Neural cell (in vitro differentiated cells): ENCODE data around the gene FGF14. TPM values are rescaled to one million over a fixed set of nuclear protein-coding genes. Genes with fewer than 3 reads are reported as not detected.

Experiments
- H2AFZ ChIP-seq: fragments of 200-600, 300-800 bp; sonication (generic), shearing (Covaris generic); 2 replicates; pipeline ENCODE4 v1.6.0; 2014; ENCODE audit warnings: low read depth, mild to moderate bottlenecking, antibody characterized with exemption, low read length, moderate library complexity
- H3F3A ChIP-seq: fragments of 200-600 bp; shearing (Covaris generic); 2 replicates; pipeline ENCODE4 v1.6.1; 2016; ENCODE audit warnings: mild to moderate bottlenecking, moderate library complexity, mixed read lengths, antibody characterized with exemption, low read length; ENCODE audit not compliant: insufficient read depth, poor library complexity, severe bottlenecking
- H3K27ac ChIP-seq: fragments of 200-600, 300-800 bp; sonication (generic), shearing (Covaris generic); 2 replicates; pipeline ENCODE4 v1.5.1; 2014; ENCODE audit warnings: mild to moderate bottlenecking, low read length, moderate library complexity
- H3K27me3 ChIP-seq: fragments of 300-800, 200-600 bp; sonication (generic), shearing (Covaris generic); 2 replicates; pipeline ENCODE4 v1.6.0; 2014; ENCODE audit warnings: mild to moderate bottlenecking, low read depth, low read length, moderate library complexity; ENCODE audit not compliant: insufficient read depth
- H3K36me3 ChIP-seq: fragments of 300-800, 200-600 bp; sonication (generic), shearing (Covaris generic); 2 replicates; pipeline ENCODE4 v1.5.1; 2014; ENCODE audit warnings: mild to moderate bottlenecking, antibody characterized with exemption, low read length, moderate library complexity; ENCODE audit not compliant: insufficient read depth
- H3K4me2 ChIP-seq: fragments of 300-800, 200-600 bp; sonication (generic), shearing (Covaris generic); 2 replicates; pipeline ENCODE4 v1.6.0; 2014; ENCODE audit warnings: mild to moderate bottlenecking, low read length
- H3K4me3 ChIP-seq: fragments of 300-800, 200-600 bp; sonication (generic), shearing (Covaris generic); 2 replicates; pipeline ENCODE4 v1.5.1; 2014; ENCODE audit warnings: mild to moderate bottlenecking, low read length, moderate library complexity
- H3K79me2 ChIP-seq: fragments of 200-600 bp; shearing (Covaris generic); replicated peaks from 2 replicates; pipeline ENCODE4 v1.6.0; 2014; ENCODE audit warnings: mild to moderate bottlenecking, low read length, moderate library complexity; ENCODE audit not compliant: insufficient read depth
- H3K9ac ChIP-seq: fragments of 300-800, 200-600 bp; sonication (generic), shearing (Covaris generic); 2 replicates; pipeline ENCODE4 v1.6.1; 2016; ENCODE audit warnings: mild to moderate bottlenecking, low read length, mixed read lengths
- H3K9me2 ChIP-seq: fragments of 200-600 bp; shearing (Covaris generic); 2 replicates; pipeline ENCODE4 v1.6.1; 2016; ENCODE audit warnings: mild to moderate bottlenecking, low read length, mixed read lengths; ENCODE audit not compliant: insufficient read depth
- H3K9me3 ChIP-seq: fragments of 200-600, 300-800 bp; sonication (generic), shearing (Covaris generic); 2 replicates; pipeline ENCODE4 v1.6.1; 2016; ENCODE audit warnings: mild to moderate bottlenecking, mixed run types, low read length, moderate library complexity, mixed read lengths
- H4K20me1 ChIP-seq: fragments of 200-600 bp; shearing (Covaris generic); 2 replicates; pipeline ENCODE4 v1.6.1; 2016; ENCODE audit warnings: mild to moderate bottlenecking, mixed run types; ENCODE audit not compliant: insufficient read depth
- EP300 ChIP-seq: fragments of 450-650 bp; conservative IDR thresholded peaks from 2 replicates; pipeline ENCODE4 v1.6.1; 2014; ENCODE audit warnings: antibody characterized with exemption, mild to moderate bottlenecking, moderate library complexity; ENCODE audit not compliant: poor library complexity, severe bottlenecking
- EZH2 ChIP-seq: fragments of 200-600, 300-800 bp; shearing (Covaris generic), sonication (generic); IDR thresholded peaks from 2 replicates; pipeline ENCODE4 v1.6.1; 2014; ENCODE audit warnings: antibody characterized with exemption, low read length, borderline replicate concordance, mild to moderate bottlenecking; ENCODE audit not compliant: insufficient read depth, poor library complexity, severe bottlenecking
- MXI1 ChIP-seq: fragments of 450-650 bp; conservative IDR thresholded peaks from 2 replicates; pipeline ENCODE4 v1.6.1; 2014; ENCODE audit warnings: antibody characterized with exemption, mild to moderate bottlenecking; ENCODE audit not compliant: poor library complexity, severe bottlenecking
- POLR2AphosphoS5 ChIP-seq: IDR thresholded peaks from 2 replicates; pipeline ENCODE4 v1.6.1; 2012
- RAD21 ChIP-seq: fragments of 450-650 bp; conservative IDR thresholded peaks from 2 replicates; pipeline ENCODE4 v1.6.1; 2014; ENCODE audit warnings: antibody characterized with exemption, mild to moderate bottlenecking, moderate library complexity
- SMC3 ChIP-seq: fragments of 450-650 bp; conservative IDR thresholded peaks from 2 replicates; pipeline ENCODE4 v1.6.1; 2014; ENCODE audit warnings: antibody characterized with exemption, mild to moderate bottlenecking, moderate library complexity; ENCODE audit not compliant: poor library complexity
- TAF1 ChIP-seq: IDR thresholded peaks from 2 replicates; pipeline ENCODE4 v1.6.1; 2012; ENCODE audit warnings: low read depth
- polyA plus RNA-seq: library from polyadenylated mRNA; depleted of rRNA; stranded (reverse); fragments of >200 nt; gene quantifications from 2 replicates; pipeline ENCODE4 v1.2.3, GENCODE V29; 2014
- TF ChIP-seq, protein P1 (sequence below): fragments of 450-650 bp; IDR thresholded peaks from 2 replicates; pipeline ENCODE4 v1.5.1; 2014; ENCODE audit warnings: antibody characterized with exemption, mild to moderate bottlenecking, moderate library complexity; ENCODE audit not compliant: poor library complexity, severe bottlenecking
- TF ChIP-seq, protein P2 (sequence below): IDR thresholded peaks from 2 replicates; pipeline ENCODE4 v1.6.1; 2012; ENCODE audit warnings: borderline replicate concordance

FGF14 gene
- polyA plus RNA-seq, 1 donor from 2014 or later: 36.4 TPM

- H3K9ac ChIP-seq: no peak overlapping the region
- H2AFZ ChIP-seq: no peak overlapping the region
- H3K4me2 ChIP-seq: no peak overlapping the region
- no peak overlapping the region for H3K4me3 ChIP-seq
- no peaks in the 10 kb centered on the region for H4K20me1 ChIP-seq
- no peaks in the 10 kb centered on the region for H3K79me2 ChIP-seq
- no peaks in the 10 kb centered on the region for H3K9me3 ChIP-seq
- no peaks in the 10 kb centered on the region for H3K9me2 ChIP-seq
- H3K27me3 ChIP-seq: peaks cover 3% of the 10 kb centered on the region
- TF ChIP-seq EZH2 (no peak), SMC3 (no peak), RAD21 (no peak), TAF1 (no peak), POLR2AphosphoS5 (no peak), EP300 (no peak), MXI1 (no peak)
- TF ChIP-seq, protein P1, sequence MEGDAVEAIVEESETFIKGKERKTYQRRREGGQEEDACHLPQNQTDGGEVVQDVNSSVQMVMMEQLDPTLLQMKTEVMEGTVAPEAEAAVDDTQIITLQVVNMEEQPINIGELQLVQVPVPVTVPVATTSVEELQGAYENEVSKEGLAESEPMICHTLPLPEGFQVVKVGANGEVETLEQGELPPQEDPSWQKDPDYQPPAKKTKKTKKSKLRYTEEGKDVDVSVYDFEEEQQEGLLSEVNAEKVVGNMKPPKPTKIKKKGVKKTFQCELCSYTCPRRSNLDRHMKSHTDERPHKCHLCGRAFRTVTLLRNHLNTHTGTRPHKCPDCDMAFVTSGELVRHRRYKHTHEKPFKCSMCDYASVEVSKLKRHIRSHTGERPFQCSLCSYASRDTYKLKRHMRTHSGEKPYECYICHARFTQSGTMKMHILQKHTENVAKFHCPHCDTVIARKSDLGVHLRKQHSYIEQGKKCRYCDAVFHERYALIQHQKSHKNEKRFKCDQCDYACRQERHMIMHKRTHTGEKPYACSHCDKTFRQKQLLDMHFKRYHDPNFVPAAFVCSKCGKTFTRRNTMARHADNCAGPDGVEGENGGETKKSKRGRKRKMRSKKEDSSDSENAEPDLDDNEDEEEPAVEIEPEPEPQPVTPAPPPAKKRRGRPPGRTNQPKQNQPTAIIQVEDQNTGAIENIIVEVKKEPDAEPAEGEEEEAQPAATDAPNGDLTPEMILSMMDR: no peak
- TF ChIP-seq, protein P2, sequence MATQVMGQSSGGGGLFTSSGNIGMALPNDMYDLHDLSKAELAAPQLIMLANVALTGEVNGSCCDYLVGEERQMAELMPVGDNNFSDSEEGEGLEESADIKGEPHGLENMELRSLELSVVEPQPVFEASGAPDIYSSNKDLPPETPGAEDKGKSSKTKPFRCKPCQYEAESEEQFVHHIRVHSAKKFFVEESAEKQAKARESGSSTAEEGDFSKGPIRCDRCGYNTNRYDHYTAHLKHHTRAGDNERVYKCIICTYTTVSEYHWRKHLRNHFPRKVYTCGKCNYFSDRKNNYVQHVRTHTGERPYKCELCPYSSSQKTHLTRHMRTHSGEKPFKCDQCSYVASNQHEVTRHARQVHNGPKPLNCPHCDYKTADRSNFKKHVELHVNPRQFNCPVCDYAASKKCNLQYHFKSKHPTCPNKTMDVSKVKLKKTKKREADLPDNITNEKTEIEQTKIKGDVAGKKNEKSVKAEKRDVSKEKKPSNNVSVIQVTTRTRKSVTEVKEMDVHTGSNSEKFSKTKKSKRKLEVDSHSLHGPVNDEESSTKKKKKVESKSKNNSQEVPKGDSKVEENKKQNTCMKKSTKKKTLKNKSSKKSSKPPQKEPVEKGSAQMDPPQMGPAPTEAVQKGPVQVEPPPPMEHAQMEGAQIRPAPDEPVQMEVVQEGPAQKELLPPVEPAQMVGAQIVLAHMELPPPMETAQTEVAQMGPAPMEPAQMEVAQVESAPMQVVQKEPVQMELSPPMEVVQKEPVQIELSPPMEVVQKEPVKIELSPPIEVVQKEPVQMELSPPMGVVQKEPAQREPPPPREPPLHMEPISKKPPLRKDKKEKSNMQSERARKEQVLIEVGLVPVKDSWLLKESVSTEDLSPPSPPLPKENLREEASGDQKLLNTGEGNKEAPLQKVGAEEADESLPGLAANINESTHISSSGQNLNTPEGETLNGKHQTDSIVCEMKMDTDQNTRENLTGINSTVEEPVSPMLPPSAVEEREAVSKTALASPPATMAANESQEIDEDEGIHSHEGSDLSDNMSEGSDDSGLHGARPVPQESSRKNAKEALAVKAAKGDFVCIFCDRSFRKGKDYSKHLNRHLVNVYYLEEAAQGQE: no peak
- H3K27ac ChIP-seq: no peak overlapping the region
- H3K36me3 ChIP-seq: no peaks in the 10 kb centered on the region
- H3F3A ChIP-seq: no peaks in the 10 kb centered on the region
Observed at GRCh38 chr13:102142473-102142826, 259.4 kb downstream of the FGF14 start.

- TF ChIP-seq SMC3: peak; percentile 85
- no peak for TF ChIP-seq POLR2AphosphoS5
- peak; percentile 78 for TF ChIP-seq RAD21
- TF ChIP-seq, protein P2: no peak
- TF ChIP-seq EZH2: no peak
- TF ChIP-seq, protein P1: peak; percentile 81
- no peak for TF ChIP-seq EP300
- TF ChIP-seq MXI1: no peak
- TF ChIP-seq TAF1: no peak
- H3K79me2 ChIP-seq: no peaks in the 10 kb centered on the region
- no peaks in the 10 kb centered on the region for H3K36me3 ChIP-seq
- H3K4me3 ChIP-seq: no peak overlapping the region
- no peak overlapping the region for H3K9ac ChIP-seq
- H3K9me3 ChIP-seq: no peaks in the 10 kb centered on the region
- no peaks in the 10 kb centered on the region for H3F3A ChIP-seq
- H3K27ac ChIP-seq: no peak overlapping the region
- no peak overlapping the region for H2AFZ ChIP-seq
- no peaks in the 10 kb centered on the region for H3K9me2 ChIP-seq
- H3K27me3 ChIP-seq: peaks cover 3% of the 10 kb centered on the region
- no peak overlapping the region for H3K4me2 ChIP-seq
- no peaks in the 10 kb centered on the region for H4K20me1 ChIP-seq
Observed at GRCh38 chr13:102141625-102142472, 260.0 kb downstream of the FGF14 start.
